ENCODE results near the gene SPRR2D. TPM values are rescaled to one million over a fixed set of nuclear protein-coding genes. Genes with fewer than 3 reads are reported as not detected.
"Not testable (repeated sequence)": the region's sequence is repeated elsewhere in the genome, so short reads cannot be mapped to it uniquely, and the experiment has no call there.

SPRR2D gene
- total RNA-seq, 1 donor from 2014 or later: not detected

DNA sequence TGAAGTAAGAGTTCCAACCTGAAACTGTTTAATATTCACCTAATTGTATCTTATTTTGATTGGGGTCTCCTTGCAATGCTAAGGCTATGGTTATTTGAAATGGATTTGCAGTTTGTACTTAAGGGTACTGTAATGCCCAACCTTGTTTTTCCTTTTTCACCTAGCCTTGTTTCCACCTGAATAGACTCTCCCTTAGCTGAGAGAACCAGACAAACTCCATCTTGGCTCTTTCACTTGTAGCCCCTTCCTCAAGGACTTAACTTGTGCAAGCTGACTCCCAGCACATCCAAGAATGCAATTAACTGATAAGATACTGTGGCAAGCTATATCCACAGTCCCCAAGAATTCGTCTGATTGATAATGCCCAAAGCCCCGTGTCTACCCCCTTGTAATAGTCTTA is 19.1 kb downstream of the SPRR2D start:
- DNase-seq (ENCODE audit: low read depth in 2 of 2): not testable (repeated sequence)

DNA sequence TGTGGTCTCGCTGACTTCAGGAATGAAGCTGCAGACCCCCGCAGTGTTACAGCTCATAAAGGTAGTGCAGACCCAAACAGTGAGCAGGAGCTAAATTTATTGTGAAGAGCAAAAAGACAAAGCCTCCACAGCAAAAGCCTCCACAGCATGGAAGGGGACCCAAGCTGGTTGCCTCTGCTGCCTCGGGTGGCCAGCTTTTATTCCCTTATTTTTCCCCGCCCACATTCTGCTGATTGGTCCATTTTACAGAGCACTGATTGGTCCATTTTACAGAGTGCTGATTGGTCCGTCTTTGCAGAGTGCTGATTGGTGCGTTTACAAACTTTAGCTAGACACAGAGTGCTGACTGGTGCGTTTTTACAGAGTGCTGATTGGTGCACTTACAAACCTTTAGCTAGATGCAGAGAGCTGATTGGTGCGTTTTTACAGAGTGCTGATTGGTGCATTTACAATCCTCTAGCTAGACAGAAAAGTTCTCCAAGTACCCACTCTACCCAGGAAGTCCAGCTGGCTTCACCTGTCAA is 29.6 kb downstream of the SPRR2D start:
- not testable (repeated sequence) for DNase-seq (ENCODE audit: low read depth in 2 of 2)

DNA sequence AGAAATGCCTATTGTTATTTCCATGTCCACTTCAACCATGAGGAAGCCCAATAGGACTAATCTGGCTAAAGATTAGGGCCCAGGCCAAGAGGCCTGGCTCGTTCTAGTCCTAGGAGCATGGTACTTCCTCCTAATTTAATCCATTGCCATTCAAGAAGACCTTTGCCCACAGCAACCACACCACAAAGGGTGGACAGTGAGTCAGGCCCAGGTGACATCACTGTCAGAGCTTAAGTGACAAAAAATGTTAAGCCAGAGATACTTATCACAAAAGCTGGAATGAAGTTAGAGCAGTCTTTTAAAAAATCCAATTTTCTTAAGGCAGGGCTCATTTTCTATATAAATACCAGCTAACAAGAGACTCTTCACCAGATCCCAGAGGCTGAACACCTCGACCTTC is 39.5 kb downstream of the SPRR2D start, which contains the start of gene SPRR3:
TSS of gene SPRR3 (plus strand) at position 368 of the 400 bp plus-strand sequence. CDS start 1,272 bp downstream, outside the sequence.
- DNase-seq (ENCODE audit: low read depth in 2 of 2): no peak

DNA sequence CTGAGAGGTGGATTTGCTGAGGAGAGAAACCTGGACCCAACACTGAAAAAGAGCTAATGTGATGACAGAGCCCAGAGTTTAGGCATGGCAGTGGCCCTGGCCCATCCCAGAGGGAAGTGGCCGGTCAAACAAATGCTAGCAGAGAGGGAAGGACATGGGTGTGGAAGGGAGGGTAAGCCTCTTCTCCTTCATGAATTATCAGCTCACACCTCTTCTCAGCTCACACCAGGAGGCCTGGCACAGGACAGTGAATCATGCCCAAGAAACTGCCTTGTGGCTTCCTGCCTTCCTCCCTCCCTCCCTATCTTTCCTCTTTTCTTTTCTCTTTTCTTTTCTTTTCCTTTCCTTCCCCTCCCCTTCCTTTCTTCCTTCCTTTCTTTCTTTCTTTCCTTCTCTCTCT is 40.6 kb downstream of the SPRR2D start:
- no peak for DNase-seq (ENCODE audit: low read depth in 2 of 2)

DNA sequence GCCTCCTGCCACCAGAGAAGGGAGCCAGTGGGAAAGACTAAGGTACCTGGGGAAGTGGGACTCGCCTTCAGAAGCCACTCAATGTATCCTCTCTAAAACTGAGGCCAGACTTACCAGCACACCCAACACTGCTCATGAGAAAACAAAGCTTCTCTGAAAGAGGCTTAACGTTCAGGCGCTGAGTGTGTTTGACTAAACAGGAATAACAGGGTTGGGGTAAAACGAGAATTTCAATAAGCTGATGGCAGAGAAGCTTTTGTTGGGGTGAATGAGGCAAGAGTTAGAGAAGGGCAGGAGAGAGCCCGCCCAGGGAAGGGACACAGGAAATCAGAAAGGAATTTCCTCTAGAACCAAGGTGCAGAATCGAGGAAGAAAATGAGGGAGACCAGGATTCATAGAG is 41.1 kb downstream of the SPRR2D start:
- DNase-seq (ENCODE audit: low read depth in 2 of 2): no peak

DNA sequence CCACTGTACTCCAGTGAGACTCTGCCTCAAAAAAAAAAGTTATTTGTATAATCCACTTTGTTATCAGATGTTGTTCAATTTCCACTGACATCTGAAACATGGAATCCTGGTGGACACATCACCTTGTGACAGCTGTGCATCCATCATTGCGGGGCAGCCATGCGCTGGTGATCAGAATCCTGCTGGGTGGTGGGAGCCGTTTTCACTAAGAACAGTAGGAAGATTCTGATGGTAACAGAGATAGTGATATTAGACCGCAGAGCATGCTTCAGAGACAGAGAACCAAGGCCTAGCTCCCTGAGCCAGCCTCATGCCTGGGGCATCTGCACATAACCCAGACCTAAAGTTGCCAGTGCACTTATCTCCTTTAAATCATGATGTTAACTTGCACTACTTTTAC is 42.4 kb downstream of the SPRR2D start:
- no peak for DNase-seq (ENCODE audit: low read depth in 2 of 2)

DNA sequence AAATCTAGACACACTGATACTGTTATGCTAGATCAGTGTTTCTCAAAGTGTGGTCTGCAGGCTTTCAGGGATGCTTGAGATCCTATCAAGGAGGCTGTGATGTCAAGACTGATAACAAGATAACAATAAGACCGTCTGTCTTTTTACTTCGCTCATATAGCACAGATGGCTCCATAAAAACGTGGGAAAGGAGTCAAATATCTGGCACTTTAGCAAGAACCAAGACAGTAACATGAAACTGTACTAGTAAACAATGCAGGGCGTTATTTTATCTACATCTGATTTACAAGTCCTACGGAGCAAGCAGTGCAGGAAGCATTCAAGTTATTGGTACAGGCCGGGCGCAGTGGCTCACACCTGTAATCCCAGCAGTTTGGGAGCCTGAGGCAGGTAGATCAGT is 43.0 kb downstream of the SPRR2D start:
- DNase-seq (ENCODE audit: low read depth in 2 of 2): no peak

DNA sequence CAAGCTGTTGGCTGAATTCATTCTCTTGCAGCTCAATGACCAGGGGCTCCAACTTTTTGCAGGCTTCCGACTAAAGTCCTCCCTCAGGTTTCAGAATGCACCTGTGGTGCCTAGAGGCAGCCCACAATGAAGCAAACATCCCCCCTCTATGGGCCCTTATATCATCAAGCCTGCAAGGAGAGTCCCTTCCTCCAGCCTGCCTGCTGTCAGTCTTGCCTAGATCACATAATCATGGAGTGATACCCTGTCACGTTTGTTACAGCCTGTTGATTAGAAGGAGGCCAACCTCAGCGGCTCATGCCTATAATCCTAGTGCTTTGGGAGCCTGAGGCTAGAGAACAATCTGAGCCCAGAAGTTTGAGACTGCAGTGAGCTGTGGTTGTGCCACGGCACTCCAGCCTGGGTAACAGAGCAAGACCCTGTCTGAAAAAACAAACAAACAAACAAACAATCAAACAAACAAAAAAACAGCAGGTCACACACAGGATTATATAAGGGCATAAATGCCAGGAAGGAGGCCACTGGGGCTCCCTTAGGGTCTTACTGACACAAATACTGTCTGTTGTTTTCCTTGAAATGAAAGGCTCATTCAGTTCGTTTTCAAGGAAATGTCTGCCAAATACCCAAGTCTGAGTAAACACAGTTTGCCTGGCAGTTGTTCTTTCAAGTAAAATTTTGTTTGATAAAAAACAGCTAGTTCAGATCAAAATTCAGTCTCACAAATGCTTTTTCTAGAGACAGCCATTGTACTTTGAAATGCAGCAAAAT is 44.1 kb downstream of the SPRR2D start:
- DNase-seq (ENCODE audit: low read depth in 2 of 2): no peak

DNA sequence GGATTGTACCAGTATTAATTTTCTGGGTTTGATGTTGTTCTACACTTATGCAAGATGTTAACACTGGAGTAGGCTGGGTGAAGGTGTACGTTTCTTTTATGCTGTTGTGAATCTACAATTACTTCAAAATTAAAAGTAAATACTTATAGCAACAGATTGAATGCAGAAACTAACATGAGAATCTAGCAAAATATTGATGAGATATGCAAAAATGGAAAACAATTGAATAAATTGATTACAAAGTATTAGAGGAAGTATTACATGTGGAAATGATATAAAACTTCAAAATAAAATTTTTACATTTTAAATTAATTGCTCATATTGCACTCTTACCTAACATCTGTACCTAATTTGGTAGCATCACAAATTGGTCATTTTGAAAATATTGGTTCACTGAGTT is 45.1 kb downstream of the SPRR2D start:
- no peak for DNase-seq (ENCODE audit: low read depth in 2 of 2)

DNA sequence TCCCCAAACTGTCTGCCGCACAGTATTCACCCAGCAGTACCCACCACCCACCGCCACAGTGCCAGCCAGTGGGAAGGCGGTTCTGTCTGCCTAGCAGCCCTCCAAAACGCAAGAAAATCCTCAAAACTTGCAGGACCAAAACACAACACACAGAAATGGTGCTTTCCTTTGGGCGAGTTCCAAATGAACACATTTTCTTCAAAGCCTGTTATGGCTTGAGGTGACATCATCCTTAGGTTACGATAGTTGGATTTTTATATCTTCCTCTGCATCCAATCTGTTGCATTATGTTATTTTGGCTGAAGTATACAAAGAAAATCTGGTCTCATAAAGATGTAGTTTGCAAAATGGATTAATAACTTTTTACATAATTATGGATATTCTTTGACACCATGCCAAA is 47.7 kb downstream of the SPRR2D start:
- no peak for DNase-seq (ENCODE audit: low read depth in 2 of 2)

Other genes starting within 250 kb of the SPRR2D start
- not detected in 2 replicates for gene LCE1D, start 244.4 kb downstream of the SPRR2D start, total RNA-seq
- not detected in 2 replicates for gene LCE1C, start 234.5 kb downstream of the SPRR2D start, total RNA-seq
- not detected in 2 replicates for gene LCE1B, start 229.1 kb downstream of the SPRR2D start, total RNA-seq
- not detected in 2 replicates for gene LCE1A, start 213.6 kb downstream of the SPRR2D start, total RNA-seq
- gene LCE6A, start 198.3 kb downstream of the SPRR2D start, total RNA-seq: not detected in 2 replicates
- not detected in 2 replicates for gene LCE7A, start 181.1 kb downstream of the SPRR2D start, total RNA-seq
- gene SMCP, start 162.8 kb downstream of the SPRR2D start, total RNA-seq: not detected in 2 replicates
- not detected in 2 replicates for gene IVL, start 132.6 kb downstream of the SPRR2D start, total RNA-seq
- not detected in 2 replicates for gene SPRR5, start 93.9 kb downstream of the SPRR2D start, total RNA-seq
- gene SPRR4, start 70.5 kb downstream of the SPRR2D start, total RNA-seq: not detected in 2 replicates
- not detected in 2 replicates for gene SPRR1A, start 57.0 kb downstream of the SPRR2D start, total RNA-seq
- gene SPRR3, start 39.4 kb downstream of the SPRR2D start, total RNA-seq: not detected in 2 replicates
- gene SPRR1B, start 9.9 kb downstream of the SPRR2D start, total RNA-seq: not detected in 2 replicates
- gene SPRR2A, start 16.4 kb upstream of the SPRR2D start, total RNA-seq: not detected in 2 replicates
- not detected in 2 replicates for gene SPRR2B, start 30.5 kb upstream of the SPRR2D start, total RNA-seq
- not detected in 2 replicates for gene SPRR2E, start 53.4 kb upstream of the SPRR2D start, total RNA-seq
- gene SPRR2F, start 72.4 kb upstream of the SPRR2D start, total RNA-seq: not detected in 2 replicates
- not detected in 2 replicates for gene SPRR2G, start 109.8 kb upstream of the SPRR2D start, total RNA-seq
- not detected in 2 replicates for gene LELP1, start 162.3 kb upstream of the SPRR2D start, total RNA-seq
- under 0.01 TPM in 1 of 2 replicates, not detected in the other for gene PRR9, start 176.5 kb upstream of the SPRR2D start, total RNA-seq
- gene LORICRIN, start 218.6 kb upstream of the SPRR2D start, total RNA-seq: not detected in 2 replicates